ENCODE data around the gene FPGT.
"Not testable (repeated sequence)": the region's sequence is repeated elsewhere in the genome, so short reads cannot be mapped to it uniquely, and the experiment has no call there.

FPGT gene

DNA sequence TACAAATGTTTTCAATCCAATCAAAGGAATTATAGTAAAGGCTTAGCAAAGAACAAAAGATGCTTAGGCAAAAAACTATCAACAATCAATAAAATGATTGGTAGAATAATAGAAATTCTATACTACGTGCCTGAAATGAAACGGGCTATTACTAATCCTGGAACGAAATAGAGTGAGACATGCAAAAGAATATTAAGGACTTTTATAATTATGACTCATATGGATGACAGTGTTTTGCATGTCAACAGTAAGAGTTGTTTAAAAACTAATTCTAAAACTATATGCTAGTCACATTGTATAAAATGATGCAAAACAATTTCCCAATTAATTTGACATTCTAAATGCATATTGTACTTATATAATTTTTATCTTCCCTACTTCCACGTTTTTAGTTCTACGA lies 35.7 kb upstream of the FPGT start:
- Histone ChIP-seq H3K36me3 (ENCODE audit: insufficient read depth, low read length) (no peaks in the 10 kb centered on the region), H3K4me2 (ENCODE audit: low read depth, low read length, poor library complexity, severe bottlenecking) (no peak overlapping the region), H3K9ac (ENCODE audit: low read depth, low read length, poor library complexity, severe bottlenecking) (no peak overlapping the region), H3F3A (ENCODE audit: low read depth) (no peaks in the 10 kb centered on the region), H3K27me3 (ENCODE audit: insufficient read depth, low read length, poor library complexity, severe bottlenecking) (no peaks in the 10 kb centered on the region), H3K9me3 (ENCODE audit: insufficient read depth, low read depth, low read length) (no peaks in the 10 kb centered on the region), H3K4me1 (ENCODE audit: insufficient read depth, low read length, poor library complexity, severe bottlenecking) (no peaks in the 10 kb centered on the region), H3K9me2 (replicated peaks; ENCODE audit: low read depth, low read length) (no peaks in the 10 kb centered on the region), H2AFZ (ENCODE audit: low read length) (no peak overlapping the region), H3K4me3 (ENCODE audit: low read length, poor library complexity, severe bottlenecking) (no peak overlapping the region), H4K20me1 (ENCODE audit: insufficient read depth, low read length, poor library complexity, severe bottlenecking) (no peaks in the 10 kb centered on the region), H3K79me2 (ENCODE audit: insufficient read depth, low read length) (no peaks in the 10 kb centered on the region)
- TF ChIP-seq, protein P1, sequence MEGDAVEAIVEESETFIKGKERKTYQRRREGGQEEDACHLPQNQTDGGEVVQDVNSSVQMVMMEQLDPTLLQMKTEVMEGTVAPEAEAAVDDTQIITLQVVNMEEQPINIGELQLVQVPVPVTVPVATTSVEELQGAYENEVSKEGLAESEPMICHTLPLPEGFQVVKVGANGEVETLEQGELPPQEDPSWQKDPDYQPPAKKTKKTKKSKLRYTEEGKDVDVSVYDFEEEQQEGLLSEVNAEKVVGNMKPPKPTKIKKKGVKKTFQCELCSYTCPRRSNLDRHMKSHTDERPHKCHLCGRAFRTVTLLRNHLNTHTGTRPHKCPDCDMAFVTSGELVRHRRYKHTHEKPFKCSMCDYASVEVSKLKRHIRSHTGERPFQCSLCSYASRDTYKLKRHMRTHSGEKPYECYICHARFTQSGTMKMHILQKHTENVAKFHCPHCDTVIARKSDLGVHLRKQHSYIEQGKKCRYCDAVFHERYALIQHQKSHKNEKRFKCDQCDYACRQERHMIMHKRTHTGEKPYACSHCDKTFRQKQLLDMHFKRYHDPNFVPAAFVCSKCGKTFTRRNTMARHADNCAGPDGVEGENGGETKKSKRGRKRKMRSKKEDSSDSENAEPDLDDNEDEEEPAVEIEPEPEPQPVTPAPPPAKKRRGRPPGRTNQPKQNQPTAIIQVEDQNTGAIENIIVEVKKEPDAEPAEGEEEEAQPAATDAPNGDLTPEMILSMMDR (conservative IDR thresholded peaks at IDR 0.05; ENCODE audit: low read length) = no peak
- TF ChIP-seq EZH2phosphoT487 (IDR thresholded peaks at IDR 0.05; ENCODE audit: borderline replicate concordance) = no peak

GRCh38 chr1:74174423-74174822 lies 23.6 kb upstream of the FPGT start:
- H3K4me3 ChIP-seq (ENCODE audit: low read length, poor library complexity, severe bottlenecking); H2AFZ ChIP-seq (ENCODE audit: low read length); H3K4me1 ChIP-seq (ENCODE audit: insufficient read depth, low read length, poor library complexity, severe bottlenecking); H3K36me3 ChIP-seq (ENCODE audit: insufficient read depth, low read length); H3K79me2 ChIP-seq (ENCODE audit: insufficient read depth, low read length); H3K9me3 ChIP-seq (ENCODE audit: insufficient read depth, low read depth, low read length); H3K27me3 ChIP-seq (ENCODE audit: insufficient read depth, low read length, poor library complexity, severe bottlenecking); H4K20me1 ChIP-seq (ENCODE audit: insufficient read depth, low read length, poor library complexity, severe bottlenecking); H3F3A ChIP-seq (ENCODE audit: low read depth); H3K4me2 ChIP-seq (ENCODE audit: low read depth, low read length, poor library complexity, severe bottlenecking); H3K9me2 ChIP-seq (replicated peaks; ENCODE audit: low read depth, low read length); H3K9ac ChIP-seq (ENCODE audit: low read depth, low read length, poor library complexity, severe bottlenecking): not testable (repeated sequence)

GRCh38 chr1:74180490-74180889 lies 17.6 kb upstream of the FPGT start:
- no peak overlapping the region for H3K4me2 ChIP-seq (ENCODE audit: low read depth, low read length, poor library complexity, severe bottlenecking)
- no peaks in the 10 kb centered on the region for H3K9me2 ChIP-seq (replicated peaks; ENCODE audit: low read depth, low read length)
- H2AFZ ChIP-seq (ENCODE audit: low read length) = no peak overlapping the region
- no peaks in the 10 kb centered on the region for H3F3A ChIP-seq (ENCODE audit: low read depth)
- H3K4me3 ChIP-seq (ENCODE audit: low read length, poor library complexity, severe bottlenecking) = no peak overlapping the region
- no peaks in the 10 kb centered on the region for H3K9me3 ChIP-seq (ENCODE audit: insufficient read depth, low read depth, low read length)
- H3K36me3 ChIP-seq (ENCODE audit: insufficient read depth, low read length) = no peaks in the 10 kb centered on the region
- no peak overlapping the region for H3K9ac ChIP-seq (ENCODE audit: low read depth, low read length, poor library complexity, severe bottlenecking)
- H3K27me3 ChIP-seq (ENCODE audit: insufficient read depth, low read length, poor library complexity, severe bottlenecking) = no peaks in the 10 kb centered on the region
- no peaks in the 10 kb centered on the region for H3K79me2 ChIP-seq (ENCODE audit: insufficient read depth, low read length)
- H3K4me1 ChIP-seq (ENCODE audit: insufficient read depth, low read length, poor library complexity, severe bottlenecking) = no peaks in the 10 kb centered on the region
- TF ChIP-seq, protein P1 (conservative IDR thresholded peaks at IDR 0.05; ENCODE audit: low read length) = no peak
- TF ChIP-seq EZH2phosphoT487 (IDR thresholded peaks at IDR 0.05; ENCODE audit: borderline replicate concordance) = no peak
- no peaks in the 10 kb centered on the region for H4K20me1 ChIP-seq (ENCODE audit: insufficient read depth, low read length, poor library complexity, severe bottlenecking)

- H3K9me3 ChIP-seq (ENCODE audit: insufficient read depth, low read depth, low read length) = no peaks in the 10 kb centered on the region
- no peaks in the 10 kb centered on the region for H3K79me2 ChIP-seq (ENCODE audit: insufficient read depth, low read length)
Measured at GRCh38 chr1:74193908-74194307, 4.1 kb upstream of the FPGT start.

More at GRCh38 chr1:74193908-74194307, 4.1 kb upstream of the FPGT start:
- H2AFZ ChIP-seq (ENCODE audit: low read length) = no peak overlapping the region
- H3K9ac ChIP-seq (ENCODE audit: low read depth, low read length, poor library complexity, severe bottlenecking) = no peak overlapping the region
- H4K20me1 ChIP-seq (ENCODE audit: insufficient read depth, low read length, poor library complexity, severe bottlenecking) = no peaks in the 10 kb centered on the region
- H3K4me2 ChIP-seq (ENCODE audit: low read depth, low read length, poor library complexity, severe bottlenecking) = no peak overlapping the region
- H3K4me3 ChIP-seq (ENCODE audit: low read length, poor library complexity, severe bottlenecking) = no peak overlapping the region
- H3K36me3 ChIP-seq (ENCODE audit: insufficient read depth, low read length) = no peaks in the 10 kb centered on the region
- TF ChIP-seq, protein P1 (conservative IDR thresholded peaks at IDR 0.05; ENCODE audit: low read length) = no peak
- TF ChIP-seq EZH2phosphoT487 (IDR thresholded peaks at IDR 0.05; ENCODE audit: borderline replicate concordance) = no peak
- no peaks in the 10 kb centered on the region for H3F3A ChIP-seq (ENCODE audit: low read depth)
- peaks cover 8% of the 10 kb centered on the region for H3K4me1 ChIP-seq (ENCODE audit: insufficient read depth, low read length, poor library complexity, severe bottlenecking)
- H3K9me2 ChIP-seq (replicated peaks; ENCODE audit: low read depth, low read length) = no peaks in the 10 kb centered on the region
- no peaks in the 10 kb centered on the region for H3K27me3 ChIP-seq (ENCODE audit: insufficient read depth, low read length, poor library complexity, severe bottlenecking)

Measured in Loucy (cell line).